Upper lobe of left lung (tissue), 4 donors: ENCODE measurements around the gene EFNB2.

Experiments used
- EP300 ChIP-seq, 4 donors: sonication (generic); formaldehyde crosslinking; IDR thresholded peaks; one replicate each; pipeline ENCODE4 v1.5.1; 2017; ENCODE audit warnings: antibody characterized with exemption in 4 of 4, control low read depth in 2 of 4
- POLR2AphosphoS5 ChIP-seq, 2 donors: sonication (generic); formaldehyde crosslinking; IDR thresholded peaks; one replicate each; pipeline ENCODE4 v1.5.1; 2017; ENCODE audit warnings: antibody characterized with exemption in 2 of 2
- TF ChIP-seq, protein P1 (sequence below), 6 experiments: fragments of 450-650 bp in 4 of 6; fragments of 200-600 bp in 2 of 6; sonication (generic) in 2 of 6; IDR thresholded peaks; one replicate each; pipeline ENCODE4 v1.5.1; 2016 to 2019; ENCODE audit warnings: antibody characterized with exemption in 6 of 6

GRCh38 chr13:106570299-106570852 lies 34.9 kb upstream of the EFNB2 start:
- TF ChIP-seq, protein P1, sequence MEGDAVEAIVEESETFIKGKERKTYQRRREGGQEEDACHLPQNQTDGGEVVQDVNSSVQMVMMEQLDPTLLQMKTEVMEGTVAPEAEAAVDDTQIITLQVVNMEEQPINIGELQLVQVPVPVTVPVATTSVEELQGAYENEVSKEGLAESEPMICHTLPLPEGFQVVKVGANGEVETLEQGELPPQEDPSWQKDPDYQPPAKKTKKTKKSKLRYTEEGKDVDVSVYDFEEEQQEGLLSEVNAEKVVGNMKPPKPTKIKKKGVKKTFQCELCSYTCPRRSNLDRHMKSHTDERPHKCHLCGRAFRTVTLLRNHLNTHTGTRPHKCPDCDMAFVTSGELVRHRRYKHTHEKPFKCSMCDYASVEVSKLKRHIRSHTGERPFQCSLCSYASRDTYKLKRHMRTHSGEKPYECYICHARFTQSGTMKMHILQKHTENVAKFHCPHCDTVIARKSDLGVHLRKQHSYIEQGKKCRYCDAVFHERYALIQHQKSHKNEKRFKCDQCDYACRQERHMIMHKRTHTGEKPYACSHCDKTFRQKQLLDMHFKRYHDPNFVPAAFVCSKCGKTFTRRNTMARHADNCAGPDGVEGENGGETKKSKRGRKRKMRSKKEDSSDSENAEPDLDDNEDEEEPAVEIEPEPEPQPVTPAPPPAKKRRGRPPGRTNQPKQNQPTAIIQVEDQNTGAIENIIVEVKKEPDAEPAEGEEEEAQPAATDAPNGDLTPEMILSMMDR (IDR thresholded peaks at IDR 0.05), result no peak
- TF ChIP-seq EP300 (IDR thresholded peaks at IDR 0.05) (no peak), POLR2AphosphoS5 (IDR thresholded peaks at IDR 0.05) (no peak)
